Cardiac muscle cell (in vitro differentiated cells and primary cell): ENCODE results near the gene SLC36A1. TPM values are rescaled to one million over a fixed set of nuclear protein-coding genes. Genes with fewer than 3 reads are reported as not detected.
"Not testable (repeated sequence)": the region's sequence is repeated elsewhere in the genome, so short reads cannot be mapped to it uniquely, and the experiment has no call there.

Source experiments
- DNase-seq, 2 donors: peaks; one replicate each; pipeline versions ENCODE4 v3.0.0 to v3.0.0-alpha.2; 2010 to 2017; ENCODE audit warnings: low read depth in 1 of 2, low spot score in 1 of 2
- H3K27ac ChIP-seq: fragments of 200-600 bp; sonication (generic); 2 replicates; pipeline ENCODE4 v1.5.1; 2016
- H3K27me3 ChIP-seq: fragments of 200-600 bp; sonication (generic); 2 replicates; pipeline ENCODE4 v1.6.0; 2016; ENCODE audit warnings: control low read depth
- H3K36me3 ChIP-seq: fragments of 200-600 bp; sonication (generic); 2 replicates; pipeline ENCODE4 v1.5.1; 2016; ENCODE audit warnings: control low read depth
- H3K4me1 ChIP-seq: fragments of 200-600 bp; sonication (generic); 2 replicates; pipeline ENCODE4 v1.8.1; 2017; ENCODE audit warnings: low read depth, mild to moderate bottlenecking, mixed run types
- H3K4me3 ChIP-seq: fragments of 200-600 bp; sonication (generic); 2 replicates; pipeline ENCODE4 v1.5.1; 2016; ENCODE audit warnings: mild to moderate bottlenecking
- H3K9me3 ChIP-seq: fragments of 200-600 bp; sonication (generic); 2 replicates; pipeline ENCODE4 v1.5.1; 2017; ENCODE audit warnings: low read depth, mild to moderate bottlenecking, control low read depth
- polyA plus RNA-seq: library from polyadenylated mRNA; unstranded; fragments of >200 nt; fragmentation: Nextera tagmentation; extraction: Ambion mirVana; gene quantifications from 2 replicates; pipeline ENCODE4 v1.2.1, GENCODE V29; 2016
- total RNA-seq: library from RNA; depleted of rRNA; stranded (reverse); fragments of >200 nt; gene quantifications from 2 replicates; pipeline ENCODE4 v1.2.3, GENCODE V29; 2016
- TF ChIP-seq, protein P1 (sequence below): IDR thresholded peaks from 2 replicates; pipeline ENCODE4 v1.5.1; 2012; ENCODE audit warnings: low read depth, mild to moderate bottlenecking, low read length

The SLC36A1 gene
- total and polyA plus RNA-seq, 2 experiments from 2014 or later: 2.2 to 8.8 TPM

DNA sequence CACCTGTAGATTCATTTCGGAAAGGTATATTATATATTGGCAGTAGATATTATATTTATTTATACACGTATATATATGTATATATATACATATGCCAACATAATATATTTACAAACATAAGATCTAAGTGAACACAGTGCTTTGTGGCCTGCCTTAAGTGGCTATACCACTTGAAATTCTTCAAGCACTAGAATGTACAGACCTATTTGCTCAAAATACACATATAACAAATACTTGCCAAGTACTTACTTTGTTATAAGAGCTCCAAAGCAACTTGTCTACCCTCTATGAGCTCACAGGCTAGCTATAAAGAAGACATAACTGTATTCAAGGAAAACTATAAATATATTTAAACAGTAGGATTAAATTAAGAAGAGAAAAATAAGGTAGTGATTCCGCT lies 33.6 kb upstream of the SLC36A1 start:
- Histone ChIP-seq H3K27me3 (no peaks in the 10 kb centered on the region), H3K36me3 (no peaks in the 10 kb centered on the region), H3K27ac (no peak overlapping the region), H3K4me1 (peaks cover 3% of the 10 kb centered on the region), H3K9me3 (no peaks in the 10 kb centered on the region), H3K4me3 (no peak overlapping the region)
- no peak for DNase-seq
- TF ChIP-seq, protein P1, sequence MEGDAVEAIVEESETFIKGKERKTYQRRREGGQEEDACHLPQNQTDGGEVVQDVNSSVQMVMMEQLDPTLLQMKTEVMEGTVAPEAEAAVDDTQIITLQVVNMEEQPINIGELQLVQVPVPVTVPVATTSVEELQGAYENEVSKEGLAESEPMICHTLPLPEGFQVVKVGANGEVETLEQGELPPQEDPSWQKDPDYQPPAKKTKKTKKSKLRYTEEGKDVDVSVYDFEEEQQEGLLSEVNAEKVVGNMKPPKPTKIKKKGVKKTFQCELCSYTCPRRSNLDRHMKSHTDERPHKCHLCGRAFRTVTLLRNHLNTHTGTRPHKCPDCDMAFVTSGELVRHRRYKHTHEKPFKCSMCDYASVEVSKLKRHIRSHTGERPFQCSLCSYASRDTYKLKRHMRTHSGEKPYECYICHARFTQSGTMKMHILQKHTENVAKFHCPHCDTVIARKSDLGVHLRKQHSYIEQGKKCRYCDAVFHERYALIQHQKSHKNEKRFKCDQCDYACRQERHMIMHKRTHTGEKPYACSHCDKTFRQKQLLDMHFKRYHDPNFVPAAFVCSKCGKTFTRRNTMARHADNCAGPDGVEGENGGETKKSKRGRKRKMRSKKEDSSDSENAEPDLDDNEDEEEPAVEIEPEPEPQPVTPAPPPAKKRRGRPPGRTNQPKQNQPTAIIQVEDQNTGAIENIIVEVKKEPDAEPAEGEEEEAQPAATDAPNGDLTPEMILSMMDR: no peak

DNA sequence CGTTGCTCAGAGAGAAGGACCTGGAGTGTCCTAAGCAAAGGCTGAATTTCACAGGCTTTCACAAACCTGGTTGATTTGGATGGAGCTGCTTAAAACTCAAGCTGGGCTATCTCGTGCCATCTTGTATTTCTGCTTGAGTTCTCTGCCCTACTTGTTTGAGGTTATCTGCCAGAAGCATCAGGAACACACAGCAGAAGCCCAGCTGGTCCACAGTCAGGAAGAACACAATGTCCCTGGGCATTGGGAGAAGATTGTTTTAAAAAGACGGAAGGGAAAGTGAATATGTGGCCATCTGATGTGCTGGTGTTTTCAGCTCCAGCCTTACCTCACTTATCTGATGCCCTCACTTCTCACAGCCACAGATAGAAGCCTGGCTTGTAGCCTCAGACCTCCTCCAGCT lies 32.9 kb upstream of the SLC36A1 start:
- Histone ChIP-seq H3K9me3 (no peaks in the 10 kb centered on the region), H3K27me3 (no peaks in the 10 kb centered on the region), H3K4me3 (no peak overlapping the region), H3K27ac (no peak overlapping the region), H3K36me3 (no peaks in the 10 kb centered on the region), H3K4me1 (peaks cover 3% of the 10 kb centered on the region)
- TF ChIP-seq, protein P1: no peak
- no peak for DNase-seq

DNA sequence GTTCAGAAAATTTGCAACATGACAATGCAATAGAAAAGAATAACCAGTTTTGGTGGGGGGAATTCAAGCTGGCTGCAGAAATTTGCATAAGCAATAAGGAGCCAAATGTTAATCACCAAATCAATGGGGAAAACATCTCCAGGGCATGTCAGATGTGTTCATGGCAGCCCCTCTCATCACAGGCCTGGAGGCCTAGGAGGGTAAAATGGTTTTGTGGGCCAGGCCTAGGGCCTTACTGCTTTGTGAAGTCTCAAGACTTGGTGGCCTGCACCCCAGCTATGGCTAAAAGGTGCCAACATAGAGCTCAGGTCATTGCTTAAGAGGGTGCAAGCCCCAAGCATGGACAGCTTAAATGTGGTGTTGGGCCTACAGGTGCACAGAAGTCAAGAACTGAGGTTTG lies 29.7 kb upstream of the SLC36A1 start:
- Histone ChIP-seq H3K4me1 (peaks cover 6% of the 10 kb centered on the region), H3K27me3 (no peaks in the 10 kb centered on the region), H3K36me3 (no peaks in the 10 kb centered on the region), H3K27ac (no peak overlapping the region), H3K9me3 (no peaks in the 10 kb centered on the region), H3K4me3 (no peak overlapping the region)
- DNase-seq: no peak
- TF ChIP-seq, protein P1: no peak

DNA sequence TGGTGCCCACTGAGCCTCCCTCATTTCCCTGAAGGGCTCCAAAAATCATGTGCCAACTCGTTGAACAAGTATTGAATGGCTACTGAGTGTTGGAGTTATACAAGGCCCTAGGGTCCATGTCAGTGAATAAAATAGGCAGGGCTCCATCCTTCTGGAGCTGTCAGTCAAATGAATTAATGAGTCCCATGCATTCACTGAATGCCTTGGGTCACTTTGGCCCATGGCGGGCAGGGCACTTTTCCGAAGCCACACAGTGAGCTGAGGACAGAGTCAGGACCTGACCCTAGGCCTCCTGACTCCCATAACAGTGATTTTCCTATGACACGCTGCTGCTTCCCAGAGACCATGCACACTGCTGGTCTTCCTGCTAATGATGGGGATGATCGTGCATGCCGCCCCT lies 27.3 kb upstream of the SLC36A1 start:
- no peaks in the 10 kb centered on the region for H3K36me3 ChIP-seq
- DNase-seq: no peak

DNA sequence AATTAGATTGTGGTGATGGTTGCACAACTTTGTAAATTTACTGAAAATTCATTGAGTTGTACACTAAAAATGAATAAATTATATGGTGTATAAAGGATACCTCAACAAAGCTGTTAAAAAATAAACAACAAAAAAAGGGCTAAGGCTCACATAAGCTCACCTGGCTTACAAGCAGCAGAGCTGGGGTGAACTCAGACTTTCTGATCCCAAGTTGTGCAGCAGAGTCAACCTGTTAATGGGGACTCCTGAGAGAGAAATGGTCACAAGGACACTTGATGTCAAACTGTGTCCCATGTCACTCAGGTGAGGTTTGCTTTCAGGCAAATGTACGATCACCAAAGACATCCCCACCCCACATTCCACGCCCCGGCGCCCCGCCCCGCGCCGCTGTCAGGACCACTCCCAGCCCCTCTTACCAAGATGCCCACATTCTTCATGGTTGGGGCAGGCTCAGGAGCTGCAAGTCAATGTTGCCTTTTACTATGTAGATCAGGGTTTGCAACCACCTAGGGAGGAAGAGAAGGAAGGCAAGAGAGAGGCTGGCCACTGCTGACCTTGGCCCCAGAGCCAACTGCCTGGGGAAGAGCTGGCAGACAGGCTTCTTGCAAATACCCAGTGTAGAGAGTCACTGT lies 22.4 kb upstream of the SLC36A1 start:
- H3K4me1 ChIP-seq: peaks cover 3% of the 10 kb centered on the region
- no peaks in the 10 kb centered on the region for H3K9me3 ChIP-seq
- DNase-seq: no peak
- no peaks in the 10 kb centered on the region for H3K36me3 ChIP-seq
- no peak overlapping the region for H3K27ac ChIP-seq
- no peak overlapping the region for H3K4me3 ChIP-seq
- H3K27me3 ChIP-seq: no peaks in the 10 kb centered on the region
- TF ChIP-seq, protein P1: no peak

More for the DNA sequence above, 27.3 kb upstream of the SLC36A1 start:
- H3K27me3 ChIP-seq: no peaks in the 10 kb centered on the region
- no peak overlapping the region for H3K4me3 ChIP-seq
- peaks cover 3% of the 10 kb centered on the region for H3K4me1 ChIP-seq
- TF ChIP-seq, protein P1: no peak
- no peak overlapping the region for H3K27ac ChIP-seq
- H3K9me3 ChIP-seq: no peaks in the 10 kb centered on the region

DNA sequence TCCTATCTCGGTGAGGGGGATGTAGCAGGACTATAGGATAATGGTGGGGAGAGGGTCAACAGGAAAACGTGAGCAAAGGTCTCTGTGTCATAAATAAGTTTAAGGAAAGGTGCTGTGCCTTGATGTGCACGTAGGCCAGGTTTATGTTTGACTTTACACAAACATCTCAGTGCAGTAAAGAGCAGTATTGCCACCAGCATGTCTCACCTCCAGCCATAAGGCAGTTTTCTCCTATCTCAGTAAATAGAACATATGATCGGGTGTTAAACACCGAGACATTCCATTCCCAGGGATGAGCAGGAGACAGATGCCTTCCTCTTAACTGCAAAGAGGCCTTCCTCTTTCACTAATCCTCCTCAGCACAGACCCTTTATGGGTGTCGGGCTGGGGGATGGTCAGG lies 21.1 kb upstream of the SLC36A1 start:
- not testable (repeated sequence) for H3K4me3 ChIP-seq, H3K9me3 ChIP-seq, DNase-seq, H3K27me3 ChIP-seq, H3K27ac ChIP-seq, H3K4me1 ChIP-seq, H3K36me3 ChIP-seq
